ENCODE measurements around the gene CACYBP. TPM values are rescaled to one million over a fixed set of nuclear protein-coding genes. Genes with fewer than 3 reads are reported as not detected.
A peak's percentile ranks its signal among the peaks of the same experiment; 100 is the strongest.

Gene CACYBP
- total RNA-seq, 3 donors from 2014 or later, result 68.2 to 129 (median 72.8) TPM

DNA sequence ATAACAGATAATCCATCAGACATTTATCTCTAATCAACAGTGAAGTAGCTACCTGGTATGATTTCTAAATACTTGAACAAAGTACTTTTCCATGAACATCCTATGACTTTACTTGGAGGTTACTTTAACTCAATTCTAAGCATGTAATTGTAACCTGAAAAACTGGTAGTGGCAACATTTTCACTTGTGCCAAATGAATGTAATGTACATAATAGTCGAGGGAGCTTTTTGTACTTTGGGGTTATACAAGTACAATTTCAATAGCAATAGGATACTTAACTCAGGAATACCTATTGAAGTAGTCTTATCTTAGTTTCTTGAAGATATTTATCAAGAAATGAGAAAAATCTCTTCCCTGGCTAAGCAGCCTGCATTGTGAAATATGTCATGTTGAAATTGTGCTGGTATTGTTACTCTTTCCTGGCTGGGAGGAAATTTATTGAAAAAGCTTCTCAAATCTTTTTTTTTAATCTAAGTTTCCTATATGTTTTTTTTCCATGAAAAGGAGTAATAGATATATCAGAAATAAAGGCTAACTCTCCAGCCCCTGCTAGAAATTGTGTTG is 33.7 kb upstream of the CACYBP start:
- Histone ChIP-seq H3K27ac (peak overlapping the region; percentile 67 to 84), H3K4me1 (peaks cover 2 to 25% of the 10 kb centered on the region in 2 donors), H3K27me3 (no peaks in the 10 kb centered on the region), H3K9me3 (no peaks in the 10 kb centered on the region), H3K4me3 (peak overlapping the region in 2 of 3 donors; percentile 19 to 34), H3K36me3 (no peaks in the 10 kb centered on the region)
- TF ChIP-seq POLR2A (IDR thresholded peaks at IDR 0.05), result no peak
- TF ChIP-seq, protein P1, sequence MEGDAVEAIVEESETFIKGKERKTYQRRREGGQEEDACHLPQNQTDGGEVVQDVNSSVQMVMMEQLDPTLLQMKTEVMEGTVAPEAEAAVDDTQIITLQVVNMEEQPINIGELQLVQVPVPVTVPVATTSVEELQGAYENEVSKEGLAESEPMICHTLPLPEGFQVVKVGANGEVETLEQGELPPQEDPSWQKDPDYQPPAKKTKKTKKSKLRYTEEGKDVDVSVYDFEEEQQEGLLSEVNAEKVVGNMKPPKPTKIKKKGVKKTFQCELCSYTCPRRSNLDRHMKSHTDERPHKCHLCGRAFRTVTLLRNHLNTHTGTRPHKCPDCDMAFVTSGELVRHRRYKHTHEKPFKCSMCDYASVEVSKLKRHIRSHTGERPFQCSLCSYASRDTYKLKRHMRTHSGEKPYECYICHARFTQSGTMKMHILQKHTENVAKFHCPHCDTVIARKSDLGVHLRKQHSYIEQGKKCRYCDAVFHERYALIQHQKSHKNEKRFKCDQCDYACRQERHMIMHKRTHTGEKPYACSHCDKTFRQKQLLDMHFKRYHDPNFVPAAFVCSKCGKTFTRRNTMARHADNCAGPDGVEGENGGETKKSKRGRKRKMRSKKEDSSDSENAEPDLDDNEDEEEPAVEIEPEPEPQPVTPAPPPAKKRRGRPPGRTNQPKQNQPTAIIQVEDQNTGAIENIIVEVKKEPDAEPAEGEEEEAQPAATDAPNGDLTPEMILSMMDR (IDR thresholded peaks at IDR 0.05), result no peak
- no peak for TF ChIP-seq POLR2AphosphoS5 (IDR thresholded peaks at IDR 0.05)
- intact Hi-C loops (cut with DNase I; ENCODE audit: low total_unique reads), result no loop called here
- DNase-seq (ENCODE audit: low spot score in 2 of 2), result no peak

DNA sequence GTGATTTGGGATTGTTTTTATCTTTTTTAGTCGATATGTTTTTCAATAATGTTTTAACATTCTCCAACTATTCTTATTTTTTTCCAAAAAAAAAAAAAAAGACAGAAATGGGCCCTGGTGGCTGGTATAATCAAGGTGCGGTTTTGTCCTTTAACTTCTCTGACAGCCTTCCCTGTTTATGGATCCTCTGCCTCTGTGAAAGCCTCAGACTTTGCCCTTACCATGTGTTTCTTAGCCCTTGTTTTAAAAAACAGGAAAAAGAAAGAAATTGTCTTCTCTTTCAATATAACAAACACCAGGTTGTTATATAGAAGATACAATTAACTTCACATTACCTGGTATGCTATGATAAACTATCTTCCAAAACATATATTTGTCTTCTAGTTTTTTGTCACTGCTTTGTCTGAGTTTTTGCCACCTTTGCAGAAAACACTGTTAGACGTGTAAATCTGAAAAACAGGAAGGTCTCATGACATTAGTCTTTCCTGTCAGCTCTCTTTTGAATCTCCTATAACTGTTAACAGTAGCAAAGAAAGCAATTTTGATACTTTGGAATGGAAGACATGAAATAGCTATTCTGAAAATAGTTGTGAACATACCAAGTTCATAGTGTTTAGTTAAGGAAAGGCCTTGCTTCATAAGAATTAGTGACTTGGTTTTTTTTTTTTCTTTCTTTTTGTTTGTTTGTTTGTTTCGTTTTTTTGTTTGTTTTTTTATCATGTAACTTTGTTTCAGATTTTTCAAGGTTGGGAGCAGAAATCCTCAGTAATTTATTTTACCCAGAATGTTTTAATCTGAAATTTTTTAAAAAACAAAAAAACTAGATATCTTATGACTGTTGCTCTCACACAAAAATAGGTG is 31.7 kb upstream of the CACYBP start:
- Histone ChIP-seq H3K36me3 (no peaks in the 10 kb centered on the region), H3K9me3 (no peaks in the 10 kb centered on the region), H3K27me3 (no peaks in the 10 kb centered on the region), H3K4me1 (peaks cover 2 to 31% of the 10 kb centered on the region in 2 donors), H3K27ac (peak overlapping the region in 1 of 2 donors; percentile 49), H3K4me3 (no peak overlapping the region)
- DNase-seq (ENCODE audit: low spot score in 2 of 2), result no peak
- intact Hi-C loops (cut with DNase I; ENCODE audit: low total_unique reads), result no loop called here
- TF ChIP-seq, protein P1 (IDR thresholded peaks at IDR 0.05), result no peak
- TF ChIP-seq POLR2A (IDR thresholded peaks at IDR 0.05) (no peak), POLR2AphosphoS5 (IDR thresholded peaks at IDR 0.05) (no peak)

DNA sequence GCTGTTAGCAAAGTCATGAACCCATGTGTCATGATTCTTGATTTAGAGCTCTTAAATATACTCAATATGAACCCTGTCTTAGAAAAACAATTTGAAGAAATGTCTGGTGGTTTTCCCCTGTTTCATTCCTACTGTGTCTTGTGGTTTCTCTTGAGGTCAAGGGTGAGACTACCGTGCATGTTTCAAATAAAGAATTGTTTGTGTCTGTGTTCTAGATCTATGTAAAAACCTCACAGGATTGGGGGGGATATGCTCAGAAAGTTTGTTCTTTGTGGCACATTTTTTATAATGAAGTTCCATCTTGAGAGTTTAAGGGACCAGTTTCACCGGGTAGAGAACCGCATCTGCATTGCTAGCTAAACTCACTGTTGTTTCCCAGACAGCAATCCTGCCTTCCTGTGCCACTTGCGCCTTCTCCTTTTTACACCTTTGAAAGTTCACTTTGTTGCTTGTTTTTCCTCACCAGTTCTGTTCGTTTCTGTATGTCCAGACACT is 30.9 kb upstream of the CACYBP start:
- TF ChIP-seq POLR2A (IDR thresholded peaks at IDR 0.05), result no peak
- Histone ChIP-seq H3K4me1 (peaks cover 2 to 29% of the 10 kb centered on the region in 2 donors), H3K27me3 (no peaks in the 10 kb centered on the region), H3K27ac (peak overlapping the region; percentile 10 to 29), H3K36me3 (no peaks in the 10 kb centered on the region), H3K4me3 (no peak overlapping the region), H3K9me3 (no peaks in the 10 kb centered on the region)
- intact Hi-C loops (cut with DNase I; ENCODE audit: low total_unique reads), result no loop called here
- DNase-seq (ENCODE audit: low spot score in 2 of 2), result no peak

- no peak for TF ChIP-seq POLR2AphosphoS5 (IDR thresholded peaks at IDR 0.05)
- no peak for TF ChIP-seq POLR2A (IDR thresholded peaks at IDR 0.05)
- TF ChIP-seq, protein P1 (IDR thresholded peaks at IDR 0.05), result no peak
- Histone ChIP-seq H3K9me3 (no peaks in the 10 kb centered on the region), H3K27me3 (no peaks in the 10 kb centered on the region), H3K36me3 (no peaks in the 10 kb centered on the region), H3K4me1 (peaks cover 2 to 20% of the 10 kb centered on the region in 2 donors), H3K27ac (no peak overlapping the region), H3K4me3 (no peak overlapping the region)
- intact Hi-C loops (cut with DNase I; ENCODE audit: low total_unique reads), result no loop called here
- no peak for DNase-seq (ENCODE audit: low spot score in 2 of 2)
These were observed 29.8 kb upstream of the CACYBP start for GRCh38 chr1:174969977-174970376.

- Histone ChIP-seq H3K4me3 (no peak overlapping the region), H3K36me3 (no peaks in the 10 kb centered on the region), H3K27me3 (no peaks in the 10 kb centered on the region), H3K9me3 (no peaks in the 10 kb centered on the region), H3K27ac (peak overlapping the region in 1 of 2 donors; percentile 2), H3K4me1 (peaks cover 1 to 9% of the 10 kb centered on the region in 2 donors)
- no peak for DNase-seq (ENCODE audit: low spot score in 2 of 2)
- intact Hi-C loops (cut with DNase I; ENCODE audit: low total_unique reads), result no loop called here
- TF ChIP-seq POLR2A (IDR thresholded peaks at IDR 0.05), result no peak
- TF ChIP-seq POLR2AphosphoS5 (IDR thresholded peaks at IDR 0.05), result no peak
- TF ChIP-seq, protein P1 (IDR thresholded peaks at IDR 0.05), result no peak
These were observed 28.3 kb upstream of the CACYBP start for GRCh38 chr1:174971466-174971865.
